GM21381 (cell line): ENCODE measurements around the gene NELFA.
"Not testable (repeated sequence)": the region's sequence is repeated elsewhere in the genome, so short reads cannot be mapped to it uniquely, and the experiment has no call there.

Experiments
- ATAC-seq: cut with Tn5 transposase; IDR thresholded peaks from one replicate; pipeline ENCODE4 v1.9.1; 2021; ENCODE audit warnings: mild to moderate bottlenecking, moderate library complexity; ENCODE audit not compliant: unreplicated experiment

NELFA gene

DNA sequence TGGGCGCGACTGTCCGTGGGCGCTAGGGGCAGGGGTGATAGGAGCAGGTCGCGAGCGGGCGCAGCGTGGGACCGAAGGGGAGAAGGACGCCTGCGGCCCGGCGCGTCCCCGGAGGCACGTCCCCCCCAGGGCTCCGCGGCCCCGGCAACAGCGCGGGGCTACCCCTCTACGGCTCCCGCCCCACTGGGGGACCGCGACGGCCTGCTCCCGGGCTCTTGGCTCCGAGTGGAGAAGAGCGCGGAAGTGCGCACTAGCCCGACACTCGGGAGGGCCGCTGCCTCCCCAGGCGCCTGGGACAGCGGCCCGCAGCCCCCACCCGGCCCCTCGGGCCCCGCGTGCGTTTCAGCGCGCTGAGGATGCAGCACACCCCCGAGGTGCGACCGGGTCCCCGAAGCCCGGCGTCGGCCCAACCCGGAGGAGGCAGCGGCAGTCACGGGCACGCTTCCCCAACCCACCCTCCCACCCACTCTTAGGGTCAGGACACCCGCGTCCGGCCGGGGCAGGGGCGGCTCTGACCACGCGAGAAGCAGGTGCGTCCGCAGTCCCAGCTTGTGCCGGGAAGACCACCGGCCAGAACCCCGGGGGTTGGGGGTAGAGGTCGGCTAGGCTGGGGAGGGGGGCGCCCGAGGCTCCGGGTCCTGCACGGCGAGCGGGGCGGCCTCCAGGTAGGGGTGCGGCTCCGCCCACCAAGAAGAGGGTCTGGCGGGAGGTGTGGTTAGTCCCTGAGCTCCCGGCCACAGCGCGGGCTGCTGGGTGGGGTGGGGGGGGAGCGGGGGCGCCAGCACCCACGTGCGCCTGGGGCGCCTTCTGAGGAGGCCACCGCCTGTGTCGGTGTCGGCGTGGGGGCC, 31.8 kb upstream of the NELFA start:
- ATAC-seq, result no peak

DNA sequence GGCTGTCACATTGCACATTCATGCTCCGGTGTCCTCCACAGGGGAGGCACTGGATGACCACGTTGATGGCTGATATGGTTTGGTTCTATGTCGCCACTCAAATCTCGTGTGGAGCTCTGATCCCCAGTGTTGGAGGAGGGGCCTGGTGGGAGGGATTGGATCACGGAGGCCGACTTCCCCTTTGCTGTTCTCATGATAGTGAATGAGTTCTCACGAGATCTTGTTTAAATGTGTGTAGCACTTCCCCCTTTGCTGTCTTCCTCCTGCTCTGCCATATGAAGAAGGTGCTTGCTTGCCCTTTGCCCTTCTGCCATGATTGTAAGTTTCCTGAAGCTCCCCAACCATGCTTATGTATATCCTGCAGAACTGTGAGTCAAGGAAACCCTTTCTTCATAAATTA, 28.1 kb upstream of the NELFA start:
- no peak for ATAC-seq

DNA sequence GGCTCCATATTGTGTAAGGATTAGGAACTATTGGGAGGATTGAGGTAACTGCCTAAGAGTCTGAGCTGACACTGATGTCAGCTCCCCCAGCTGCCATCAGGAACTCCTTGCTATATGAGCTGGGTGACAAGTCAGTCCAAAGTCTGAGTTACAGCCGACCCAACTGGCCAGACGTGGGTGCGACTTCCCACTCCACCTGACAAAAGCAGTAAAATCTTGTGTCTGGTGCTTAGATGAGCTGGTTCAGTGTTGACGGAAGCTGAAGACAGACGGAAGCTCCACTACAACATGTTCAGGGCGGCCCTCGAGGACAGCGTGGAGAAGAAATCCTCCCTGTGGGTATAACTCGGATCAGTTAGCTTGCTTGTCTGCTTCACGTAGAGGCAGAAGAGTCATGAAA, 27.6 kb upstream of the NELFA start:
- ATAC-seq, result no peak

DNA sequence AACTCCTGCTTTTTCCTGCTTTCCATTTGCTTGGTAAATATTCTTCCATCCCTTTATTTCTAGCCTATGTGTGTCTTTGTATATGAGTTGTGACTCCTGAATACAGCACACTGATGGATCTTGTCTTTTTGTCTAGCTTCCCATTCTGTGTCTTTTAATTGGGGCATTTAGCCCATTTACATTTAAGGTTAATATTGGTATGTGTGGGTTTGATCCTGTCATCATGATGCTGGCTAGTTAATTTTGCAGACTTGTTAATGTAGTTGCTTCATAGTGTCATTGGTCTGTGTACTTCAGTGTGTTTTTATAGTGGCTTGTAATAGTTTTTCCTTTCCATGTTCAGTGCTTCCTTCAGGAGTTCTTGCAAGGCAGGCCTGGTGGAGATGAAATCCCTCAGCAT, 22.4 kb upstream of the NELFA start:
- ATAC-seq, result not testable (repeated sequence)

DNA sequence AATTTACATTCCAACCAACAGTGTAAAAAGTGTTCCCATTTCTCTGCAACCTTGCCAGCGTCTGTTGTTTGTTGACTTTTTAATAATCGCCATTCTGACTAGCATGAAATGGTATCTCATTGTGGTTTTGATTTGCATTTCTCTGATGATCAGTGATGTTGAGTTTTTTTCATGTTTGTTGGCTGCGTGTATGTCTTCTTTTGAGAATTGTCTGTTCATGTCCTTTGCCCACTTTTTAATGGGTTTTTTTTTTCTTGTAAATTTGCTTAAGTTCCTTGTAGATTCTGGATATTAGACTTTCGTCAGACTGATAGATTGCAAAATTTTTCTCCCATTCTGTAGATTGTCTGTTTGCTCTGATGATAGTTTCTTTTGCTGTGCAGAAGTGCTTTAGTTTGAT, 18.3 kb upstream of the NELFA start:
- ATAC-seq, result not testable (repeated sequence)

DNA sequence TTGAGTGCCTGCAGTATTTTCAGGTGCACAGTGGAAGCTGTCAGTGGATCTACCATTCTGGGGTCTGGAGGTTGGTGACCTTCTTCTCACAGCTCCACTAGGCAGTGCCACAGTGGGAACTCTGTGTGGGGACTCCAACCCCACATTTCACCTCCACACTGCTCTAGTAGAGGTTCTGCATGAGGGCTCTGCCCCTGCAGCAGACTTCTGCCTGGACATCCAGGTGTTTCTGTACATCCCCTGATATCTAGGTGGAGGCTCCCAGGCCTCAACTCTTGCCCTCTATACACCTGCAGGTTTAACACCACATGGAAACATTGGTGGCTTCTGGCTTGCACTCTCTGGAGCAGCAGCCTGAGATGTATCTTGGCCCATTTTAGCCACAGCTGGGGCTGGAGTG, 17.0 kb upstream of the NELFA start:
- no peak for ATAC-seq

DNA sequence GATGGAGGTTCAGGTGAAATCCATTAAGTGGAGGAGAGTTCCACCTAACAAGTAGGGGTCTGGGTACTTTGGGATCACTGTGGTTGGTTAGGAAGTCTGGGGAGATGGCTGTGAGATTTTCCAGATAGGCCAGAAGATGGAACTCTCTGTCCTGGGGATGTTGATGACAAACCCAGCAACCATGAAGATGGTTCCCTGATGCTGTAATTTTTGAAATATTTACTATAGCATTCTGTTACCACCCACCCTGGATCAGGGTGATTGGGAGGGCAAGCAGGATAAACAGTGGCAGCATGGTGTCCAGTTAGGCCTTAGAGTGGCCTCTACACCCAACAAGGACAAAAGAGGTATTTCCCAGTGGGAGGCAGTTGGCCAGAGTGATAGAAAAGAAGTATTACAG, 15.9 kb upstream of the NELFA start:
- ATAC-seq, result no peak

DNA sequence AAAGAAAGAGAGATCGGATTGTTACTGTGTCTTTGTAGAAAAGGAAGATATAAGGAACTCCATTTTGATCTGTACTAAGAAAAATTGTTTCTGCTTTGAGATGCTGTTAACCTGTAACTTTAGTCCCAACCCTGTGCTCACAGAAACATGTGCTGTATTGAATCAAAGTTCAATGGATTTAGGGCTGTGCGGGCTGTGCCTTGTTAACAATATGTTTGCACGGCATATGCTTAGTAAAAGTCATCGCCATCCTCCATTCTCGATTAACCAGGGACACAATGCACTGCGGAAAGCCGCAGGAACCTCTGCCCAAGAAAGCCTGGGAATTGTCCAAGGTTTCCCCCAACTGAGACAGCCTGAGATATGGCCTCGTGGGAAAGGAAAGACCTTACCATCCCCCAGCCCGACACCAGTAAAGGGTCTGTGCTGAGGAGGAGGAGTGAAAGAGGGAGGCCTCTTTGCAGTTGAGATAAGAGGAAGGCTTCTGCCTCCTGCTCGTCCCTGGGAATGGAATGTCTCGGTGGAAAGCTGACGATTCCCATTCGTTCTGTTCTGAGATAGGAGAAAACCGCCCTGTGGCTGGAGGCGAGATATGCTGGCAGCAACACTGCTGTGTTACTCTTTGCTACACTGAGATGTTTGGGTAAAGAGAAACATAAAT, 12.7 kb upstream of the NELFA start:
- not testable (repeated sequence) for ATAC-seq

DNA sequence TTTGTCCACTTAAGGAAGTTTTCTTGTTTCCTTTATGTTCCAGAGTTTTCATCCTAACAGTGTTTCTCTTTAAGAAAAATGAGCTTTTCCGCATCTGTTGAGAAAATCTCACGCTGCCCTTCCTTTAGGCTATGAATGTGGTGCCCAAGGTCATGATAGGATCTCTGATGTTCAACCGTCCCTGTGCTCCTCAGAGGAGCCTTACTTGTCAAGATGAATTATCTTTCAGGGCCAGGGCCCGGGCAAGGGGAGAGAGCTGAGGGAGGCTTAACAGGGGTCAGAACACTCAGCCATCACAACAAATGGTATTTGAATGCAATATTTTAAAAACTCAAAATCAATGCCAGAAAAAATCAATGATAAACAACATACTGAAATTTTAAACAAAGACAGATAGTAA, 6.2 kb upstream of the NELFA start:
- ATAC-seq, result no peak

DNA sequence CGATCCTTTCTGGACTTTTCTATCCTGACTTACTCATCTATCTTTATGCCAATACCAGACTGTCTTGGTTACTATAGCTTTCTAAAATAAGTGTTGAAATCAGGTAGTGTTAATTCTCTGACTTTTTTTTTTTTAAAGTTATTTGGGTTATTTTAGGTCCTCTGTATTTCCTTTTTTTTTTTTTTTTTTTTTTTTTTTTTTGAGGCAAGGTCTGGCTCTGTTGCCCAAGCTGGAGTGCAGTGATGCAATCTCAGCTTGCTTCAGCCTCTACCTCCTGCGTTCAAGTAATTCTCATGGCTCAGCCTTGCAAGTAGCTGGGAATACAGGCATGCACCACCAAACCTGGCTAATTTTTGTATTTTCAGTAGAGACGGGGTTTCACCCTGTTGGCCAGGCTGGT, 2.8 kb upstream of the NELFA start:
- no peak for ATAC-seq

DNA sequence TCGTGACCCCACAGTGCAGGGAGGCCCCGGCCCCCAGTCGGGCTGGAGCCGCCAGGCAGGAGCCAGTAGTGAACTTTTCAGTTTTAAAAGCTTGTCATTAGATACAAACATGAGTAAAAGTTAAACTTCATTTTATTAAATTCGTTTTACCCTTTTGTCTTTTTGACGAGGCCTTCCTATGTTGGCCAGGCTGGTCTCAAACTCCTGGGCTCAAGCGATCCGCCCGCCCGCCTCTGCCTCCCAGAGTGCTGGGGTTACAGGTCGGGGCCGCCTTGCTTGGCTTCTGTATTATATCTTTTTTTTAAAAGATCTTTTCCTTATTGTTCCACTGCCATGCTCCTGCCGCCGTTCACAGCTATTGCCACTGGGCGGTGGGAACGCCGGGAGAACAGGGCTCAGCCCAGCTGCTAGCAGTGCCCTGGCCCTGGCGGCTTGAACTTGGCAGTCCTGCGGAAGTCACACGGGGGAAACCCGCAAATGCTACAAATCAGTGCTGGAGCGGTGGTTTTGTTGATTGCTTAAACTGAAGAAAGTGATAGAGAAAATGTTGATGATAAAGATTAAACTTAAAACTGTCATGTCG, 968 bp upstream of the NELFA start:
- ATAC-seq, result no peak

DNA sequence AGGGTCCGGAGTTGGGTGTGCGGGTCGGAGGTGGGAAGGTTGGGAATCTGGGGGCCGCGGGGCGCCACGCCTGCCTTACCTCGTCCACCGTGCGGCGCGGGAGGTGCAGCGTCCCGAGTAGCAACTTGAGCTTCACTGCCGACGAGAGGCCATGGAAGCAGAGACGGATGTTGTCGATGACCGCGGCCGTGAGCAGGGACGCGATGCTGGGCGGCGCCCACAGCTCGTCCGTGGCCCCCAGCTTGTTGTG, 178 bp downstream of the NELFA start:
- no peak for ATAC-seq

DNA sequence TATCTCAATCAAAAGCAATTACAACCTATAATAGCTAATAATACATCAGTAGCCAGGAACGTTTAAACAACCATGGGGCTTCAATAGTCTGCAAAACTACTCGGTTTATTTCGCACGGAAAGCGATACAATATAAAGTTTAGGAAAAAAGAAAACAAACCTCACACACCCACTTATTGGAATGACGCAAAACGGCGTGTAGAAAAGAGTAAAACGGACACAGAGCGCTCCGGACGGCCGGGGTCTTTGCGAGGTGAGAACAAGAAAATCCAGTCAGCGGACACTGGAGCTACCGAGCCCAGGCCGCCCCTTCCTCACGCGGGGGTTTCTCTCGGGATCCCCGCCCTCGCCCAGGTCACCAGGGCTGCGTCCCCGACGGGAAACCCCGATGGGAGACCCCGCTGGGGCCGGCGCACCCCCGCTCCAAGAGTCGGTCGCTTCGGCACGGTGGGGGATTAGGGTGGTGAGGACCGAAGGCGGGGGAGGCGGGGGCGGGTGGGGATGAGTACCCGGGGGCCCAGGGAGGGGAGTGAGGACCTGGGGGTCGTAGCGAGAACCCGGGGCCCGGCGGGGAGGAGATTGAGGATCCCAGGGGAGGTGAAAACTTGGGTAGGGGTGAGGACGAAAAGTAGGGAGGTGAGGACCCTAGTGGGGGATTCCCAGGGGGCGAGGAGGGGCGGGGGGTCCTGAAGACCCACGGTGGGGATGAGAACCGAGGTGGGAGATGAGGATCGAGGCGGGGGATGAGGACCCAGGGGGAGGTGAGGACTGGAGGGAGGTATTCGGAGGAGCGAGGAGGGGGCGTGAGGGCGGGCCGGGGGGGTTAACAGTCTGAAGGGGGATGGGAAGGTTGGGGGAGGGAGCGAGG, 737 bp downstream of the NELFA start:
- ATAC-seq, result no peak

DNA sequence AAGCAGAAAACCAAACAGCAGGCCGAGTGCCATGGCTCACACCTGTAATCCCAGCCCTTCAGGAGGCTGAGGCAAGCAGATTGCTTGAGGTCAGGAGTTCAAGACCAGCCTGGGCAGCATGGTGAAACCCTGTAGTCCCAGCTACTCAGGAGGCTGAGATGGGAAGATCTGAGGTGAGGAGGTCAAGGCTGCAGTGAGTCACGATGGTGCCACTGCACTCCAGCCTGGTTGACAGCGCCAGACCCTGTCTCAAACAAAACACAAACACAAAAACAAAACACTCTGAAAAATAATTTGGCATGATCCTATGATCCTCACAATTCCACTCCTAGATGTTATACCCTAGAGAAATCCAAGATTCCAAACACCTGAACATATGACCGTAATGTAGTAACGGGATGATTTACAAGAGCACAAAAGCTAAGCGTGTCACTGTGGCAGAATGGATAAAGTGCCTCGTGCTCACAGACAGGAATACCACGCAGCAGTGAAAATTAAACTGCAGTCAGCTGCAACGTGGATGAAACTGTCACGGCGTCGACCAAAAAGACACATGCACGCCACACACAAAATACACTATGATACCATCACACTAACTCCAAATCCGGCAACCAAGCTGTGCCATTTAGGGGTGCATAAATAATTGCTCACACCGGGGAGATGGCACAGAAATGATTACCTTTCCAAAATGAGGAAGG, 1.7 kb downstream of the NELFA start:
- no peak for ATAC-seq

DNA sequence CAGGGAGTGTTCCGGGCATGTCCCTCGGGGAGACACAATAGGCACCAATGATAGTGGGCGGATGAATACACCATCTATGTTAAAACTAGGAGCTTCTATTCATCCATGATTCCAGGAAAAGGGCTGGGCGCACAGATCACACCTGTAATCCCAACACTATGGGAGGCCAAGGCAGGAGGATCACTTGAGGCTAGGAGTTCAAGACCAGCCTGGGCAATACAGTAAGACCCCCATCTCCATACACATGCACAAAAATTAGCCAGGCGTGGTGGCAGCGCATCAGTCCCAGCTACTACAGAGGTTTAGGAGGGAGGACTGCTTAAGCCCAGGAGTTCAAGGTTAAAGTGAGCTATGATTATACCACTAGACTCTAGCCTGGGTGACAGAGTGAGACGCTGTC, 2.4 kb downstream of the NELFA start:
- no peak for ATAC-seq

DNA sequence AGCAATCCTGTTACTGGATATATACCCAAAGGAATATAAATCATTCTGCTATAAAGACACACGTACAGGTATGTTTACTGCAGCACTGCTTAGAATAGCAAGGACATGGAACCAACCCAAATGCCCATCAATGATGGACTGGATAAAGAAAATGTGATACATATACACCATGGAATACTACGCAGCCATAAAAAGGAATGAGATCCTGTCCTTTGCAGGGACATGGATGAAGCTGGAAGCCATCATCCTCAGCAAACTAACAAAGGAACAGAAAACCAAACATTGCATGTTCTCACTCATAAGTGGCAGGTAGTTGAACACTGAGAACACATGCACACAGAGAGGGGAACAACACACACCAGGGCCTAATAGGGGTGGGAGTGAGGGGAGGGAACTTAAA, 5.4 kb downstream of the NELFA start:
- not testable (repeated sequence) for ATAC-seq

DNA sequence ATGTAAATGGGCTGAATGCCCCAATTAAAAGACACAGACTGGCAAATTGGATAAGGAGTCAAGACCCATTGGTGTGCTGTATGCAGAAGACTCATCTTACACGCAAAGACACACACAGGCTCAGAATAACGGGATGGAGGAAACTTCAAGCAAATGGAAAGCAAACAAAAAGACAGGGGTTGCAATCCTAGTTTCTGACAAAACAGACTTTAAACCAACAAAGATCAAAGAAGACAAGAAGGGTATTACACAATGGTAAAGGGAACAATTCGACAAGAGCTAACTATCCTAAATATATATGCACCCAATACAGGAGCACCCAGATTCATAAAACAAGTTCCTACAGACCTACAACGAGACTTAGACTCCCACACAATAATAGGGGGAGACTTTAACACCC, 9.5 kb downstream of the NELFA start:
- ATAC-seq, result not testable (repeated sequence)

DNA sequence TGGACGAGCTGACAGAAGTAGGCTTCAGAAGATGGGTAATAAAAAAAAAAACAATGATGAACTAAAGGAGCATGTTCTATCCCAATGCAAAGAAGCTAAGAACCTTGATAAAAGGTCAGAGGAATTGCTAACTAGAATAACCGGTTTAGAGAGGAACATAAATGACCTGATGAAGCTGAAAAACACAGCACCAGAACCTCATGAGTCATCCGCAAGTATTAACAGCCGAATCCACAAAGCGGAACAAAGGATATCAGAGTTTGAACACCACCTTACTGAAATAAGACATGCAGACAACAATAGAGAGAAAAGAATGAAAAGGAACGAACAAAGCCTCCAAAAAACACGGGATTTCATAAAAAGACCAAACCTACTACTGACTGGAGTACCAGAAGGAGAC, 10.5 kb downstream of the NELFA start:
- no peak for ATAC-seq

DNA sequence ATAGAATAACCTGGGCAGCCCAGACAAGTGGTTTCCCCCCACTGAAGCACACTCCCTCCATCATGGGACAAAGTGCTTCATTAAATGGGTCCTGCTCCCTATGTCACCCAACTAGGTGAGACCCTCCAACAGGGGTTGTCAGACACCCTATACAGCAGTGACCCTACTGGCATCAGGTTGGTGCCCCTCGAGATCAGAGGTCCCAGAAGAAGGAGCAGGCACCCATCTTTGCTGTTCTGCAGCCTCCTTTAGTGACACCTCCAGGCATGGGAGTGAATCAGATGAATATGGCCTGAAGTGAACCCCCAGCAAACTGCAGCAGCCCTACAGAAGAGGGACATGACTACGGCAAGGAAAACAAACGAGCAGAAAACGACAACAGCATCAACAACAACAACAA, 11.1 kb downstream of the NELFA start:
- no peak for ATAC-seq

DNA sequence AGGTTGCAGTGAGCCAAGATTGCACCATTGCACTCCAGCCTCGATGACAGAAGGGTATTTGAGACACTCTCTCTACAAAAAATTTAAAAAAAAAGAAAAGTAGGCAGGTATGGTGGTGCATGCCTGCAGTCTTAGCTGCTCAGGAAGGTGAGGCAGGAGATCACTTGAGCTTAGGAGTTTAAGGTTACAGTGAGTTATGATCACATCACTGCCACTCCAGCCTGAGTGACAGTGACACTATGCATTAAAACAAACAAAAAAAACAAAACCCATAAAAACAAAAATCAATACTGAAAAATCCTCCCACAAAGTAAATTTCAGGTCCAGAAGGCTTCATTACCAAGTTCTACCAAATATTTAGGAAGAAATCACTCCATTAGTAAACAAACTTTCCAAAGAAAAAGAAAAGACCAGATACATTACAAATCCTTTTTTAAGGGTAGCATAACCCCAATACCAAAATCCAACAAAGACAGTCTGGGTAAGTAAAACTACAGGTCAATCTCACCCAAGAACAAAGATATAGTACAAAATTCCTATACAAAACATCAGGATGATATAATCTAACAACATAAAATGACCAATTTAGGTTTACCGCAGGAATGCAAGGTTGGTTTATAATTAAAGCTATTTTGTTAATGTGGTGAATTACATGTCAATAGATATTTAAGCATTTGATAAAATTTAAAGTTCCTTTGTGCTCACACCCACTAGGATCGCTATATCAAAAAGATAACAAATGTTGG, 11.7 kb downstream of the NELFA start:
- ATAC-seq, result no peak
